ENCODE data around the gene JMJD8.

The JMJD8 gene

GRCh38 chr16:651844-652243, 32.3 kb downstream of the JMJD8 start:
- DNase-seq (ENCODE audit: low read depth, low spot score), result no peak

GRCh38 chr16:649631-650030, 34.5 kb downstream of the JMJD8 start:
- no peak for DNase-seq (ENCODE audit: low read depth, low spot score)

More at GRCh38 chr16:651844-652243, 32.3 kb downstream of the JMJD8 start:
- no peak overlapping the region for H3K4me3 ChIP-seq (ENCODE audit: low read length)

DNA sequence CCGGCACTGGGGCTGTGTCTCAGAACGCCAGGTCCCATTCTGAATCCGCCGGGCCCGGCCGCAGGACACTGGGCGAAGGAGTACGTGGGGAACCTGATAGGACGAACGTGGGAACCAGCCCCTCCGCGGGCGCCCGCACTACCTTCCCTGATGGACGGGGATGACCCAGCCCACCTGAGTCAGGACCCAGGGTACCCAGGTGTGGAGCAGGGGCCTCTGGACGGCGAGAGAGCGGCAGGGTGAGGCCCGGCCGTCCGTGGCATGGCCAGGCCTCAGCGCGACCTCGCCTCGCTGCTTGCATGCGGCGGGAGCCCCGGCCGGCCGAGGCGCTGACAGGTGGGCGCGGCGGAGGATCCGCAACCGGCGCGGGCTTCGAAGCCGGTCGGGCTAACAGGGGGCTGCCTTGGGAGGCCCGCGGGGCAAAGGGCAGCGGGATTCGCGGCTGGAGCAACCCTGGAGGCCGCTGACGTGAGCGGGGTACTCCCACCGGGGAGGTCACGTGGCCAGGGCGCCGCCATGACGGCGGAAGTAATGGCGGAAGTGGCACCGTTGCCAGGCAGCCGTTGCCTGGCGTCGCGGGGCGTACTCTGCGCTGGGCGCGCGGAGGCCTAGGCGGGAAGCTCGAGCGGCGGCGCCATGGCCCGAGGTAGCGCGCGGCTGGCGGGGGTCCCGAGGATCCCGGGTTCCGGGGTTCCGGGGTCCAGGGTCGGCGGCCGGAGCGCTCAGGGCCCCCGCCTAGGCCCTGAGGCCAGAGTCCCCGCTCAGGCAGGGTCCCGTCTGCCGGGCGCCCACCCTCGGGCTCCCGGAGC, 35.1 kb downstream of the JMJD8 start, which contains the start of gene WDR90:
TSS of gene WDR90 (plus strand) at position 585 of the 809 bp plus-strand sequence. CDS start at position 637, 52 bp downstream.
- H3K4me3 ChIP-seq (ENCODE audit: low read length), result peak within 1 kb of the TSS; percentile 85
- DNase-seq (ENCODE audit: low read depth, low spot score), result peak; percentile 84

More at GRCh38 chr16:649631-650030, 34.5 kb downstream of the JMJD8 start:
- H3K4me3 ChIP-seq (ENCODE audit: low read length), result peak overlapping the region; percentile 85

DNA sequence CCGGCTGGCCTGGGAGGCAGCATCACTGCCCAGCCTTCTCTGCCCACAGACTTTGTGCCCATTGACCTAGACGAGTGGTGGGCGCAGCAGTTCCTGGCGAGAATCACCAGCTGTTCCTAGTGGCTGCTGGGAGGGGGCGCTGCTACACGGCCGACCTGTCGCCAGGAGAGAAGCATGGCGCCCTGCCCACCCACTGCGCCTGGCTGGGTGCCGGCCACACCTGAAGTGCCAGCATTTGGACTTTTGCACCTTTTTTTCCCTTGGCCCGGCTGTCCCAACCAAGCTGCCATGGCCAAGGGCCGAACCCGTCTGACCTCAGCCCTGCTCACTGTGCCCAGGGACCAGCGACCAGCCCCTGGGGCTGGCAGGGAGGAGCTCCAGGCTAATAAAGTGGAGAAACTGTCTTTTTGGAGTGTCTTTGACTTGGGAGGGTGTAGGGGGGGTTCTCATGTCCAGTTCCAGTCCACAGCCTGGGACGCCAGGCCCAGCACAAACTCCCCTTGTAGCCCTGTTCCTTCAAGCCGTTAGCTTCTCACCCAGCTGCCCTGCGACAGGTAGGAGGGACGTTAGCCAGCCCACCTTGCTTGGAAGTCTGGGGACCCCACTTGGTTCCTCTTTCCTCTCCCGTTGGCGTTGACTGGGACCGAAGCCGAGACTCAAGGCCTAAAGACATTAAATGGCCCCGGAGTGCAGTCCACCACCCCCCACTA, 35.9 kb downstream of the JMJD8 start:
- DNase-seq (ENCODE audit: low read depth, low spot score), result peak; percentile 35
- H3K4me3 ChIP-seq (ENCODE audit: low read length), result peak overlapping the region; percentile 85

DNA sequence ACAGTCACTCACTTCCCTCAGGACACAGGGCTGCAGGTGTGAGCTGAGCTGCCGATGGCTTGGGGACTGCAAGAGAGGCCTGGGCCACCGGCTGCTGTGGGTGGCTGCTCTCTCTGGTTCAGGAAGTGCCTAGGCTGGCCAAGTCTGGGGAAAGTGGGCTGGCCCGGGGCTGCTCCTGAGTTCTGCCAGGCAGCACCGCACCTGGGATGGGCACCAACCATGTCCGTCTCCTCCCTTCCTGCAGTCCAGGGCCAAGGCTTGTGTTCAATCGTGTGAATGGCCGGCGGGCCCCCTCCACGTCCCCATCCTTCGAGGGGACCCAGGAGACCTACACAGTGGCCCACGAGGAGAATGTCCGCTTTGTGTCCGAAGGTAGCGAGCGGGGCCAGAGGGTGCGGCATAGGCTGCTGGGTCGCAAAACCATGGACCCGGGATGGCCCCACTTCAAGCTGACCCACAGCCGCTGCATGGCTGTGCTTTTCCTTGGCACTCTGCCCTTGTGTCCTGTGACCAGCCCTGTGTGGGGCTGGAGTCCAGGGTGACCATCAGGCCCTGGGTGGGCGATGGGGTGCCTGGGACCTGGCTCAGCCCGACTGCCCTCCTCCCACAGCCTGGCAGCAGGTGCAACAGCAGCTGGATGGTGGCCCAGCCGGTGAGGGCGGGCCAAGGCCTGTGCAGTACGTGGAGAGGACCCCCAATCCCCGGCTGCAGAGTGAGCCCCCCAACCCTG, 36.8 kb downstream of the JMJD8 start:
- no peak for DNase-seq (ENCODE audit: low read depth, low spot score)
- no peak overlapping the region; the same call in 1 of the 2 replicates for H3K4me3 ChIP-seq (ENCODE audit: low read length)

DNA sequence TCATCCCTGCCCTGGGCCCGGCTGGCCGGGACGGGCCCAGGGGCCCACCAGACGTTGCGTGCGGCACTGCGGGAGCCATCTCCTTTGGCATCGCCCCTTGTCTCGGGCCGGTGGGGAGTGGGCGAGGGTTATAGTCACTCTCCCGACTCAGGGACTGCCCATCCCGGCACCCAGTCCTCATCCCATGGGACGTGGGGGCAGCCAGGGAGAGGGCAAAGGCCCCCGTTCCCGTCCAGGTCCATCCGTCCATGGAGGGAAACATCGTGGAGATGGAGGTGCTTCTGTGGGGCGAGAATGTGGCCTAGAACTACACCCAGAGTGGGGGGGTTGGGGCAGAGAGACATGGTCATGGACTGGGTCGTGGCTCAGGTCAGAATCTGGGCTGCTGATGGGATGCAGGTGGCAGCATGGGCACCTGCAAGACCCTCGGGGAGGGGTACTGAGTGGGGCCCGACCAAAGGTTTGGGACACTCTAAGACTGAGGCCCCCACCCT, 37.4 kb downstream of the JMJD8 start:
- no peak overlapping the region for H3K4me3 ChIP-seq (ENCODE audit: low read length)
- no peak for DNase-seq (ENCODE audit: low read depth, low spot score)

- DNase-seq (ENCODE audit: low read depth, low spot score), result no peak
- no peak overlapping the region for H3K4me3 ChIP-seq (ENCODE audit: low read length)
Measured at GRCh38 chr16:645852-646678, 38.1 kb downstream of the JMJD8 start.

GRCh38 chr16:644556-644955, 39.6 kb downstream of the JMJD8 start:
- no peak for DNase-seq (ENCODE audit: low read depth, low spot score)
- no peak overlapping the region for H3K4me3 ChIP-seq (ENCODE audit: low read length)

GRCh38 chr16:643050-643368, 41.1 kb downstream of the JMJD8 start:
- DNase-seq (ENCODE audit: low read depth, low spot score), result no peak
- peak overlapping the region; percentile 62 for H3K4me3 ChIP-seq (ENCODE audit: low read length)

DNA sequence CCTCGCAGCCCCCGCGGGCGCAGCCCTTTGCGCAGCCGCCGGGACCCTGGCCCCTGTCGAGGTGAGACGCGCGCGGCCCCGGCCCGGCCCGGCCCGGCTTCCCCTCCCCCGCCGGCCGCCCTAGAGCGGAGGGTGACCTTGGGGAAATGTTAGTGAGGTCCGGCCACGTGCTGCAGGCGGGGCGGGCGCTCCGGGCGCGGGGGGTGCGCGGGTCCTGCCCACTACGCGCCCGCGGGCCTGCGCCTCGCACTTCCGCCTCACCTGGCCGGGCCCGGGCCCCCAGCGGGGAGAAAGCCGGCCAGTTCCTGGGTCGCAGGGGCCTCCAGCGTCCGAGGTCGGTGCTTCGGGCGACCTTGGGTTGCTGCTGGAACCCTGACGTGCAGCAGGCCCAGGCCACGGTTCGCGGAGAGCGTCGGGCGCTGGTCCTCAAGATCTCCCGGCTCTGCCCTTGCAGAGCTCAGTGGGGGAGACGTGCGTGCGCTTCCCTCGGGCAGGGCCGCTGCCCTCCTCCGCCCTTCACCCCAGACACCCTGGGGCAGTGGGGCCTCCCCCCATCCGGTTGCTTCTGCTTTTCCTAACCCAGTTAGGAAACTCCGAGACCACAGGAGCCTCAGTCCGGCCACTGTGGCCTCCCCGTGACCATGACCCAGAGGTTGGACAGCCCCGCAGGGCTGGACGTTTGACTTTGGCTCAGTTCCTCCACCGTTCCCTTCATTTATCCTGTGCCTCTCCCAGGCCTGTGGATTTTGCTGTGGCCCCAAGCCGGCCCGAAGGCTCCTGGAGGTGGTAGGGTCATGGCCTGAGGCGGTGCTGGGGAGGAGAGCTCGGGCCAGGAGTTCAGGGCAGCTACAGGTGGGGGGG, 41.7 kb downstream of the JMJD8 start:
- peak overlapping the region; percentile 62 for H3K4me3 ChIP-seq (ENCODE audit: low read length)
- DNase-seq (ENCODE audit: low read depth, low spot score), result no peak

DNA sequence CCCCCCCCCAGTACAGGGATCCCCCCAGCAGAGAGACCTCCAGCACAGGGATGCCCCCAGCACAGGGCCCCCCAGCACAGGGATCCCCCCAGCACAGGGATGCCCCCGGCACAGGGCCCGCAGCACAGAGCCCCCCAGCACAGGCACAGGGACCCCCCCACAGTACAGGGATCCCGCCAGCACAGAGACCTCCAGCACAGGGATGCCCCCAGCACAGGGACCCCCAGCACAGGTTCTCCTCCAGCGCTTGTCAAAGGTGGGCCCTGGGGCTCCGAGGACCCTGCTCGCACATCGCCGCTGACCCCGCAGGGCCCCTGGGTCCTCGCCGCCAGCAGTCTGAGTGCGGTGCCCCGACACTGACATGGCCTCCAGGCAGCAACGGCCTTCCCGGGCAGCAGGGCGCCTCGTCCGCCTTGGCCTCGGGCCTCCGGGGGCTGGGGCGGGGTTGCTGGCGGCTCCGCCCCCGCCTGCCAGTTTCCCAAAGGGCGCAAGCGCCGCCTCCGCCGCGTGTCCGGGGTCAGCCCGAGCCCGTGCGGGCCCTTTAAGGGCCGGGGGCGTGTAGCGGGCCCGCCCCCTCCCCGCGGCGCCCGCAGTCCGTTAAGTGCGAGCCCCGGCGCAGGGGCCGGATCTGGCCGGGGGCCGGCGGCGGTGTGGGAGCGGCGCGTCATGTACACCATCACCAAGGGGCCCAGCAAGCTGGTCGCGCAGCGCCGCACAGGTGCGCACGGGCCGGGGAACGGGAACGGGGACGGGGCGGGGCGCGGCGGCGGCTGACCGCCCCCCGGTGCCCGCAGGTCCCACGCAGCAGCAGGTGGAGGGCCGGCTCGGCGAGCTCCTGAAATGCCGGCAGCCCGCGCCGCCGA, 42.6 kb downstream of the JMJD8 start, which contains the start of gene MCRIP2:
TSS of gene MCRIP2 (plus strand) at position 503 of the 863 bp plus-strand sequence. CDS start at position 667, 164 bp downstream.
- peak within 1 kb of the TSS; percentile 62 for H3K4me3 ChIP-seq (ENCODE audit: low read length)
- DNase-seq (ENCODE audit: low read depth, low spot score), result peak; percentile 52

DNA sequence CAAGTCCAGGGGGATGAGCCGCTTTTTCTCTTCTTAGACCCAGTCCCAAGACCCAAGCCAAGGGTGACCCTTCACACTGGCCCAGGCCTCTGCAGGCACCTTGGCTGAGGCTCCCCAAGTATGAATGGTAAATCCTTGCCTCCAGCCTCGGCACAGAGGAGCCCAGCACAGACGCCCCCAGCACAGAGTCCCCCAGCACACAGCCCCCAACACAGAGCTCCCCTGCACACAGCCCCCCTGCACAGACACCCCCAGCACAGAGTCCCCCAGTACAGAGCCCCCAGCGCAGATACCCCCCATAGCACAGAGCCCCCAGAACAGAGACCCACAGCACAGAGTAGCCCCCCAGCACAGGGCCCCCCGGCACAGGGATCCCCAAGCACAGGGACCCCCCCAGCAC, 43.5 kb downstream of the JMJD8 start:
- DNase-seq (ENCODE audit: low read depth, low spot score), result no peak
- no peak overlapping the region for H3K4me3 ChIP-seq (ENCODE audit: low read length)

DNA sequence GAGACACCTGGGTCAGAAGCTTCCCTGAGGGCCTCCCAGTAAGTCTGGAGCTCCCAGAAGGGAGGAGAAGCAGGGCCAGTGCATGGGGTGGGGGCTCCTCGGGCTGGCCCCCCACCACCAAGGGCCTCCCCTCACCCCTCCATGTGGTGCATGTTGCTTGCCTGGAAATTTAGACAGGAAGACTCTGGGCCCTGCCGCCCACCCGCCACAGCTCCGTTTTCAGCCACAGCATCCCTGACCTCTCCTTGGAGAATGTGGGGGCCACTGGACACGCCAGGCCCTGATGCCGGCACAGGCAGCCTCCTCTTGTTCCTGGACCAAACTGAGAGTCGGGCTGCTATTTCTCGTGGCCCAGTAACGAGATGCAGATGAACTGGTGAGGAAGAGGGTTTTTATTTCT, 45.3 kb downstream of the JMJD8 start:
- H3K4me3 ChIP-seq (ENCODE audit: low read length), result no peak overlapping the region
- DNase-seq (ENCODE audit: low read depth, low spot score), result no peak

DNA sequence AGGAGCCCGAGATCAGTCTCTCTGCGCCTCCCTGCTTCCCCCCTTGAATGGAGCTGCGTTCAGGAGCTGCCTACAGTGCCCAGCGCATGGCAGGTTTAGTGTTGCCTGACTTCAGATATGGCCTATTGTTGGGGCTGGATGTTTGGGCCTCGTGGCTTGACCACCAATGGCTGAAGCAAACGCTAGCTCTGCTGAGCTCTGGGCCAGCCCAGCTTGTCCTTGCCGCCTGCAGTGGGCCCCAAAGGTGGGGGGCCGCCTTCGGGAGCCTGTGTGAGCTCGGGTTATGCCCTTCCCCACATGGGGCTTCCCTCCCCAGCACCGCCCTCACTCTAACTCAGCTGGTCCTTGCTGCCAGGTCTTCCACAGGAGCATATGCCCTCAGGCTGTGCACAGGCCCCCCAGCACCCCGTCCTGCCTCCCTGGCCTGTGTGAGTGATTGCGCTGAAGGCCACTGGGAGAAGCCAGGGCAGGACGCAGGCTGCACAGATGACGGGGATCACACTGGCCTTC, 46.0 kb downstream of the JMJD8 start:
- H3K4me3 ChIP-seq (ENCODE audit: low read length), result no peak overlapping the region
- DNase-seq (ENCODE audit: low read depth, low spot score), result no peak

GRCh38 chr16:637081-638018, 46.8 kb downstream of the JMJD8 start:
- peak; percentile 71 for DNase-seq (ENCODE audit: low read depth, low spot score)
- peak overlapping the region; percentile 78 for H3K4me3 ChIP-seq (ENCODE audit: low read length)

All from Jurkat, Clone E6-1 (cell line).